Stimulated activated CD4-positive, alpha-beta T cell treated with anti-CD3 and anti-CD28 coated beads, TNF-alpha, amount 100 ng/mL, for 48 hours (primary cell): Measurements from ENCODE around the gene SLC18B1.

Source experiments
- DNase-seq, 3 donors: peaks; one replicate each; pipeline ENCODE4 v3.0.0-alpha.2; 2020; ENCODE audit warnings: low read depth in 3 of 3

Gene SLC18B1

GRCh38 chr6:132746048-132746447 lies 52.4 kb downstream of the SLC18B1 start:
- no peak for DNase-seq

GRCh38 chr6:132742495-132742894 lies 55.9 kb downstream of the SLC18B1 start:
- DNase-seq, result no peak

- DNase-seq, result no peak
These were observed 57.2 kb downstream of the SLC18B1 start for GRCh38 chr6:132741281-132741680.

- DNase-seq, result no peak
These were observed 62.2 kb downstream of the SLC18B1 start for GRCh38 chr6:132736239-132736638.

- no peak for DNase-seq
These were observed 63.7 kb downstream of the SLC18B1 start for GRCh38 chr6:132734694-132735236.

- DNase-seq, result no peak
These were observed 64.6 kb downstream of the SLC18B1 start for GRCh38 chr6:132733814-132734213.

- DNase-seq, result no peak
These were observed 65.2 kb downstream of the SLC18B1 start for GRCh38 chr6:132733283-132733682.

GRCh38 chr6:132731086-132731485 lies 67.4 kb downstream of the SLC18B1 start:
- DNase-seq, result no peak

GRCh38 chr6:132730560-132730959 lies 67.9 kb downstream of the SLC18B1 start:
- DNase-seq, result no peak

- DNase-seq, result no peak
These were observed 69.8 kb downstream of the SLC18B1 start for GRCh38 chr6:132728616-132729015.

- no peak for DNase-seq
These were observed 71.8 kb downstream of the SLC18B1 start for GRCh38 chr6:132726608-132726975.

GRCh38 chr6:132725947-132726607 lies 72.4 kb downstream of the SLC18B1 start:
- no peak for DNase-seq

GRCh38 chr6:132725471-132725870 lies 73.0 kb downstream of the SLC18B1 start:
- DNase-seq, result no peak

GRCh38 chr6:132719736-132720448 lies 78.5 kb downstream of the SLC18B1 start:
- no peak for DNase-seq
